ENCODE measurements around the gene GARRE1. TPM values are rescaled to one million over a fixed set of nuclear protein-coding genes. Genes with fewer than 3 reads are reported as not detected.
A peak's percentile ranks its signal among the peaks of the same experiment; 100 is the strongest.
"Not testable (repeated sequence)": the region's sequence is repeated elsewhere in the genome, so short reads cannot be mapped to it uniquely, and the experiment has no call there.

Gene GARRE1
- total and polyA plus RNA-seq, 2 experiments from 2014 or later = 7.9 to 28.6 TPM

DNA sequence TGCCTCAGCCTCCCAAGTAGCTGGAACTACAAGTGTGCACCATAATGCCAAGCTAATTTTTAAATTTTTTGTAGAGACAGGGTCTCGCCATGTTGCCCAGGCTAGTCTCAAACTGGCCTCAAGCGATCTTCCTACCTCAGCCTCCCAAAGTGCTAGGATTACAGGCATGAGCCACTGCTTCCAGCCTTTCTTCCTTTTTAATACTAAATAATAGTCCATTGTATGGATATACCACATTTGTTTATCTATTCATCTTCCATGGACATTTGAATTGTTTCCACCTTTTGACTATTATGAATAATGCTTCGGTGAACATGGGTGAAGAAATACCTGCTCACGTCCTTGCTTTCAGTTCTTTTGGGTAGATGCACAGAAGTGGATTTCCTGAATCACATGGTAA, 24.4 kb downstream of the GARRE1 start:
- H3K4me3 ChIP-seq = no peak overlapping the region
- TF ChIP-seq, protein P1, sequence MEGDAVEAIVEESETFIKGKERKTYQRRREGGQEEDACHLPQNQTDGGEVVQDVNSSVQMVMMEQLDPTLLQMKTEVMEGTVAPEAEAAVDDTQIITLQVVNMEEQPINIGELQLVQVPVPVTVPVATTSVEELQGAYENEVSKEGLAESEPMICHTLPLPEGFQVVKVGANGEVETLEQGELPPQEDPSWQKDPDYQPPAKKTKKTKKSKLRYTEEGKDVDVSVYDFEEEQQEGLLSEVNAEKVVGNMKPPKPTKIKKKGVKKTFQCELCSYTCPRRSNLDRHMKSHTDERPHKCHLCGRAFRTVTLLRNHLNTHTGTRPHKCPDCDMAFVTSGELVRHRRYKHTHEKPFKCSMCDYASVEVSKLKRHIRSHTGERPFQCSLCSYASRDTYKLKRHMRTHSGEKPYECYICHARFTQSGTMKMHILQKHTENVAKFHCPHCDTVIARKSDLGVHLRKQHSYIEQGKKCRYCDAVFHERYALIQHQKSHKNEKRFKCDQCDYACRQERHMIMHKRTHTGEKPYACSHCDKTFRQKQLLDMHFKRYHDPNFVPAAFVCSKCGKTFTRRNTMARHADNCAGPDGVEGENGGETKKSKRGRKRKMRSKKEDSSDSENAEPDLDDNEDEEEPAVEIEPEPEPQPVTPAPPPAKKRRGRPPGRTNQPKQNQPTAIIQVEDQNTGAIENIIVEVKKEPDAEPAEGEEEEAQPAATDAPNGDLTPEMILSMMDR (IDR thresholded peaks at IDR 0.05; ENCODE audit: low read depth, low read length) = no peak
- H3K27me3 ChIP-seq = no peaks in the 10 kb centered on the region
- no peak overlapping the region for H3K27ac ChIP-seq
- no peaks in the 10 kb centered on the region for H3K4me1 ChIP-seq (ENCODE audit: low read depth)
- H3K36me3 ChIP-seq = no peaks in the 10 kb centered on the region
- DNase-seq (ENCODE audit: low read depth in 1 of 2, low spot score in 1 of 2) = no peak
- H3K9me3 ChIP-seq (ENCODE audit: low read depth) = no peaks in the 10 kb centered on the region

DNA sequence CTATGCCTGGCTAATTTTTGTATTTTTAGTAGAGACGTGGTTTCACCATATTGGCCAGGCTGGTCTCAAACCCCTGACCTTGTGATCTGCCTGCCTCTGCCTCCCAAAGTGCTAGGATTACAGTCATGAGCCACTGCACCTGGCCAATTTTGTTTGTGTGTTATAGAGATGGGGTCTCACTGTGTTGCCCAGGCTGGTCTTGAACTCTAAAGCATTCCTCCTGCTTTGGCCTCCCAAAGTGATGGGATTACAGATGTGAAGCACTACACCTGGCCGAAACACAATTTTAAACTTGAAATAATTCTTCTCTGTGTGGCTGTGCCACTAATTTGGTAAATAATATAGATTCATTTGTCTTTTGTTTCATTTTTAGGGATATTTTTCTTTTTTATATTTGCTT, 27.1 kb downstream of the GARRE1 start:
- not testable (repeated sequence) for H3K4me3 ChIP-seq; H3K9me3 ChIP-seq (ENCODE audit: low read depth); DNase-seq (ENCODE audit: low read depth in 1 of 2, low spot score in 1 of 2); H3K36me3 ChIP-seq; H3K27me3 ChIP-seq; H3K27ac ChIP-seq; H3K4me1 ChIP-seq (ENCODE audit: low read depth)

DNA sequence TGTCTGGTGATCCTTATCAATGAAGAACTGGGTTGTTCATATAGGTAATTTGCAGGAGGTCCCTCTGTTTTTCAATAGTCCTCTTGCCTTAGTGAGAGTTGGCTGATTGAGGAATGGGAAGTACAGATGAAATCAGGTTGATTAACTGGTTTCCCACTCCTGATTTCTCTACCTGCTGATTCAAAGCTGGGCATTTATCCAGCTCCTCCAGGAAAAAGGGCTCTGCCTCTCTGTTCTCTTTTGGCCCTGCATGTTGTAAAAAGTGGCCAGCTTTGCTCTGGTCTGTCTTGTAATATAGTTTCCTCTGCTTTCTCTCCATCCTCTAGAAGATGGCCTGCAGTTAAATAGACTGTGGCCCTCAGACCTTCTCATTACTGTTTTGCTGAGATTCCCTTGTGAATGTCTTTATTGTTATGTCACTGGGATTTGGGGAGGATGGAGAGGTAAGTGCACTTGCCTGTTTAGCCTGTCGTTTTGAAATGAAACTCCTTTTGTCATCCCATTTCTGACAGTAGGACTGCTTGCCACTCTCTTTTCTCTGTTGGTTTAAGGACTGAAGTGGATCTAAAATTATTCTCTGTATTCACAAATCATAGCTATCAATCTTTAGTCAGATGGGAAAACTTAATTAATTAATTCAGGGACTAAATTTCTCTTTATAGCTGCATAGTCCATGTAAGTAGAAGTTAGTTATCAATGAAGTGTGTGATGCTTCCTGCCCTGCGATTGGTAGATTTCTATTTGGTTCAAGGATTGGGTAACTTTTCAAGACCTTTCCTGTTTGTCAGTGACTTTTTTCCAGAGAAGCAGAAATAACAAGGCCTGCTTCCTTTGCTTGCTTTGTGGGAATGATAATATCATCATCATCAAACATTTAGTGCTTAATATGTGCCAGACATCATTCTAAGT, 28.5 kb downstream of the GARRE1 start:
- H3K4me1 ChIP-seq (ENCODE audit: low read depth) = no peaks in the 10 kb centered on the region
- H3K36me3 ChIP-seq = no peaks in the 10 kb centered on the region
- TF ChIP-seq, protein P1 (IDR thresholded peaks at IDR 0.05; ENCODE audit: low read depth, low read length) = no peak
- H3K4me3 ChIP-seq = no peak overlapping the region
- no peaks in the 10 kb centered on the region for H3K27me3 ChIP-seq
- H3K27ac ChIP-seq = peak overlapping the region; percentile 48
- H3K9me3 ChIP-seq (ENCODE audit: low read depth) = no peaks in the 10 kb centered on the region
- DNase-seq (ENCODE audit: low read depth in 1 of 2, low spot score in 1 of 2) = no peak

DNA sequence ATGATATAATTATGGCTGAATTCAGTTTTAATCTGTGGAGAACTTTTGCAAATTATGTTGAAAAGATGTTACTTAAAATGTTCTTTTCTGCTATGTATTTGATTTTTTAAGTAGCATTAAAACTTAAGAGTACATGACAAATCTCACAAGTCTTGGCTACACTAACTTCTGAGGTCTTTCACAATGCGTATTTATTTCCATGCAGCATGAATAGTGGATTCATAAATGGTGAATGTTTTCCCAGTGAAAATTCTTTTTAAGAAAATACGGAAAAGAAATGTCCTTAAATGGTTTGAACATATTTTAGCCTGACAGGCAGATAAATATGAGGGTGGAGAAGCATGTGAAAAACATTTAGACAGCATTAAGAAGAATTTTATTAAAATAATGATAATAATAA, 30.2 kb downstream of the GARRE1 start:
- no peak overlapping the region for H3K4me3 ChIP-seq
- H3K36me3 ChIP-seq = no peaks in the 10 kb centered on the region
- TF ChIP-seq, protein P1 (IDR thresholded peaks at IDR 0.05; ENCODE audit: low read depth, low read length) = no peak
- no peaks in the 10 kb centered on the region for H3K4me1 ChIP-seq (ENCODE audit: low read depth)
- no peak for DNase-seq (ENCODE audit: low read depth in 1 of 2, low spot score in 1 of 2)
- H3K27ac ChIP-seq = no peak overlapping the region
- H3K27me3 ChIP-seq = no peaks in the 10 kb centered on the region
- no peaks in the 10 kb centered on the region for H3K9me3 ChIP-seq (ENCODE audit: low read depth)

DNA sequence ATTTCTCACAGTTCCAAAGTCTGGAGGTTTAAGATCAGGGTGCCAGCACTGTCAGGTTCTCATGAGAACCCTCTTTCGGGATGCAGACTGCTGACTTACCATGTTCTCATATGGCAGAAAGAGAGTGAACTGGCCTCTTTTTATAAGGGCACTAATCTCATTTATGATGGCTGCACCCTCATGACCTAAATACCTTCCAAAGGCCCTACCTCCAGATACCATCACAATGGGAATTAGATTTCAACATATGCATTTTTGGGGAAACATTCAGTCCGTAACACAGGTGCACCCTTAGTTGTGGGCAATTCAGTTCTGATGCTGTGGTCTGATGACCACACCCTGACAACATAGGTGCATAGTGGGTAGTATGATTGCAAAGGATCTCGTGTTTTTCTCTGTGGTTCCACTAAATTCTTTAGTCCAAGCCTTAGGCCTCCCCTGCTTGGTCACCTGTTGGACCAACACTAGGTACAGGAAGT, 33.3 kb downstream of the GARRE1 start:
- H3K9me3 ChIP-seq (ENCODE audit: low read depth) = no peaks in the 10 kb centered on the region
- H3K36me3 ChIP-seq = no peaks in the 10 kb centered on the region
- H3K4me3 ChIP-seq = no peak overlapping the region
- no peak for DNase-seq (ENCODE audit: low read depth in 1 of 2, low spot score in 1 of 2)
- no peak overlapping the region for H3K27ac ChIP-seq
- no peaks in the 10 kb centered on the region for H3K27me3 ChIP-seq
- TF ChIP-seq, protein P1 (IDR thresholded peaks at IDR 0.05; ENCODE audit: low read depth, low read length) = no peak
- H3K4me1 ChIP-seq (ENCODE audit: low read depth) = no peaks in the 10 kb centered on the region

DNA sequence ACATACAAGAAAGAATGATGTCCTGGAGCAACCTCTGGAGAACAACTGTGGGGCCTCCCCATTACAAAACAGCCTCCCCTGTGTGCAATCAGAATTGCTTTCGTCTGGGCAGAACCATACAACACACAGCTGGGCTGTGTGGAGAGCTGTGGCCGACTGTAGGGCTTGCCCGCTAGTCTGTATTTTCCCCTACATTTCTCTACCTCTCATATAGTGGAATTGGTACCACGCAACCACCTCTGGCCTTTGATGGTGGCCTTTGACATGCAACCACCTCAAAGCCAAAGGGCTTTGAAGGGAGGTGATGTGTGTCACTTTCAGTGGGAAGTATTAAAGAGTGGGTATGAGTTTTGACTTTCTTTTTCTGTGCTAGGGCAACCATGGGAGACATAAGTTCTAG, 34.0 kb downstream of the GARRE1 start:
- Histone ChIP-seq H3K9me3 (ENCODE audit: low read depth) (no peaks in the 10 kb centered on the region), H3K27me3 (no peaks in the 10 kb centered on the region), H3K4me3 (no peak overlapping the region), H3K4me1 (ENCODE audit: low read depth) (no peaks in the 10 kb centered on the region), H3K36me3 (no peaks in the 10 kb centered on the region), H3K27ac (no peak overlapping the region)
- TF ChIP-seq, protein P1 (IDR thresholded peaks at IDR 0.05; ENCODE audit: low read depth, low read length) = no peak
- no peak for DNase-seq (ENCODE audit: low read depth in 1 of 2, low spot score in 1 of 2)
